Fibroblast of lung (primary cell): Measurements from ENCODE around the gene ANKS1A. TPM values are rescaled to one million over a fixed set of nuclear protein-coding genes. Genes with fewer than 3 reads are reported as not detected.

Experiments used
- DNase-seq, 2 donors: peaks; one replicate each; pipeline versions ENCODE4 v3.0.0 to v3.0.0-alpha.2; 2010; ENCODE audit warnings: low read depth in 2 of 2
- H2AFZ ChIP-seq: 2 replicates; pipeline ENCODE4 v1.5.1; 2012; ENCODE audit warnings: low read length, control low read depth, inconsistent platforms
- H3K27ac ChIP-seq: 2 replicates; pipeline ENCODE4 v1.5.1; 2011; ENCODE audit warnings: low read length, control low read depth; ENCODE audit not compliant: insufficient read depth
- H3K27me3 ChIP-seq: 2 replicates; pipeline ENCODE4 v1.5.1; 2011; ENCODE audit warnings: mild to moderate bottlenecking, low read length; ENCODE audit not compliant: control insufficient read depth, insufficient read depth
- H3K36me3 ChIP-seq: 2 replicates; pipeline ENCODE4 v1.5.1; 2011; ENCODE audit warnings: low read length; ENCODE audit not compliant: control insufficient read depth, insufficient read depth
- H3K4me1 ChIP-seq: 2 replicates; pipeline ENCODE4 v1.5.1; 2011; ENCODE audit warnings: low read length; ENCODE audit not compliant: control insufficient read depth, insufficient read depth; ENCODE audit errors: extremely low read depth
- H3K4me2 ChIP-seq: 2 replicates; pipeline ENCODE4 v1.5.1; 2011; ENCODE audit warnings: low read length, control low read depth; ENCODE audit not compliant: insufficient read depth; ENCODE audit errors: extremely low read depth
- H3K4me3 ChIP-seq, 4 experiments: fragments of 200-600 bp in 1 of 4; sonication (generic) in 1 of 4; replicated peaks in 1 of 4; 2 replicates each; pipeline ENCODE4 v1.5.1; 2011 to 2016; ENCODE audit warnings: low read length in 4 of 4, low read depth in 3 of 4, mild to moderate bottlenecking in 3 of 4, control low read depth in 2 of 4, inconsistent platforms in 1 of 4, mixed read lengths in 1 of 4; ENCODE audit not compliant: insufficient read depth in 1 of 4; ENCODE audit errors: control extremely low read depth in 1 of 4
- H3K79me2 ChIP-seq: 2 replicates; pipeline ENCODE4 v1.5.1; 2012; ENCODE audit warnings: mild to moderate bottlenecking, low read length, inconsistent platforms; ENCODE audit not compliant: control insufficient read depth, insufficient read depth
- H3K9ac ChIP-seq: 2 replicates; pipeline ENCODE4 v1.5.1; 2011; ENCODE audit warnings: mild to moderate bottlenecking, low read length, control low read depth; ENCODE audit not compliant: insufficient read depth
- H3K9me3 ChIP-seq: 2 replicates; pipeline ENCODE4 v1.5.1; 2012; ENCODE audit warnings: low read depth, low read length; ENCODE audit not compliant: control insufficient read depth, insufficient read depth
- H4K20me1 ChIP-seq: 2 replicates; pipeline ENCODE4 v1.5.1; 2011; ENCODE audit warnings: low read length; ENCODE audit not compliant: control insufficient read depth, insufficient read depth; ENCODE audit errors: extremely low read depth
- CTCF ChIP-seq, 2 donors: IDR thresholded peaks in 1 of 2; conservative IDR thresholded peaks in 1 of 2; 1 replicate in 1 of 2; 2 replicates in 1 of 2; pipeline ENCODE4 v1.5.1; 2011 to 2012; ENCODE audit warnings: low read length in 2 of 2, control low read depth in 1 of 2, inconsistent platforms in 1 of 2, low read depth in 1 of 2, mild to moderate bottlenecking in 1 of 2
- EZH2 ChIP-seq: IDR thresholded peaks from 2 replicates; pipeline ENCODE4 v1.5.1; 2012; ENCODE audit warnings: low read length, control low read depth, mild to moderate bottlenecking; ENCODE audit errors: missing control alignments
- polyA plus RNA-seq, 2 donors: library from polyadenylated mRNA; depleted of rRNA in 1 of 2; stranded (reverse) in 1 of 2; unstranded in 1 of 2; fragments of >200 nt; gene quantifications; 2 replicates each; pipeline ENCODE4 v1.2.1, GENCODE V29; 2011 to 2012; ENCODE audit warnings: missing spikeins in 1 of 2
- total RNA-seq: library from RNA; depleted of rRNA; stranded (reverse); fragments of >200 nt; gene quantifications from 2 replicates; pipeline ENCODE4 v1.2.1, GENCODE V29; 2014

ANKS1A gene
- total and polyA plus RNA-seq, 2 donors (not counting 1 experiment from before 2014, with no cell fraction given): 3.6 to 7.8 TPM

DNA sequence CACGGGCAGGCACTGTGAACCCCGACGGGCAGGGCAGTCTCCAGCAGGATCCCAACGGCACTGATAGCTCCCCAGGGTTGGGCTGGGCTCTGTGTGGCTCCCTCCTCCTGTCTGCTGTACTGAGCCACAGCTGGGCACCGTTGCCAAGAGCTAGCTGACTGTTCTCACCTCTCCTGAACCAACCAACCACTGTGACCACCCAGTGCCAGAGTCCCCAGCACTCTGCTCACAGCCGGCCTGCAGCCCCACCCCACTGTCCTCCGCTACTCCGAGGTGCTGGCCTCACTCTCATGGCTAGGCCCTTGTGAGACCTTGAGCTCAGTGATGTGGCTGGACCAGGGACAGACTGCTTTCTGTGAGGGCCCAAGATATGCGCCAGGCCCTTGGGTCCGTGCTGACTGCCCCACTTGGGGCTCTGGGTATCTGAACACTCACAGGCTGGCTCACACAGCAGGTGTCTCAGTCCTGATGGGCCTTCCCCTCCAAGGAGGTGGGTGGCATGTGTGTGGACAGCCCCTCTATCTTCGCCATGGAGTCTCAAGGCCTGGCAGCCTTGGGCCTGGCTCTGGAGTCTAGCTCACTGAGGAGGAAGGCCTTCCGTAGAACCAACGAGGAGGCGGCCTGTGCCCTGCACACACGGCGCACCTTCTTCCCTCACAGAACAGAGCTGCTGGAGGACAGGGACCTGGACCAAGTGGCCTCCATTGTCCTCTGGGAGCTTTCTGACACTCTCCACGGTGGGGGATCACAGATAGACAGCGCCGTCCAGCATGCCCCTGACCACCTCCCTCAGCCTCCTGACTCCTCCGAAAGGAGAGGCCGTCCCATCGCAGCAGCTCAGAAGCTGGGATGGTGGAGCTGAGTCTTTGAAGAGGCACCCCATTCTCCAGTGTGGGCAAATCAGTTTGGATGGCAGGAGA lies 198.6 kb downstream of the ANKS1A start:
- Histone ChIP-seq H2AFZ (no peak overlapping the region), H3K27me3 (no peaks in the 10 kb centered on the region), H3K9ac (no peak overlapping the region), H4K20me1 (no peaks in the 10 kb centered on the region), H3K4me2 (no peak overlapping the region), H3K79me2 (no peaks in the 10 kb centered on the region), H3K36me3 (peaks cover 6% of the 10 kb centered on the region), H3K4me1 (peaks cover 24% of the 10 kb centered on the region), H3K27ac (no peak overlapping the region), H3K4me3 (no peak overlapping the region), H3K9me3 (no peaks in the 10 kb centered on the region)
- TF ChIP-seq CTCF (conservative IDR thresholded peaks at IDR 0.05 in 1 of 2, IDR thresholded peaks at IDR 0.05 in 1 of 2; ENCODE audit: low read depth in 1 of 2, low read length in 2 of 2): no peak
- TF ChIP-seq EZH2: no peak
- no peak for DNase-seq

GRCh38 chr6:35088281-35089215 lies 199.5 kb downstream of the ANKS1A start:
- H3K4me3 ChIP-seq: no peak overlapping the region
- peaks cover 30% of the 10 kb centered on the region for H3K4me1 ChIP-seq
- no peak overlapping the region for H2AFZ ChIP-seq
- no peak for DNase-seq
- no peaks in the 10 kb centered on the region for H4K20me1 ChIP-seq
- no peak overlapping the region for H3K9ac ChIP-seq
- H3K9me3 ChIP-seq: no peaks in the 10 kb centered on the region
- TF ChIP-seq CTCF (conservative IDR thresholded peaks at IDR 0.05 in 1 of 2, IDR thresholded peaks at IDR 0.05 in 1 of 2; ENCODE audit: low read depth in 1 of 2, low read length in 2 of 2) (no peak), EZH2 (no peak)
- no peak overlapping the region for H3K4me2 ChIP-seq
- no peaks in the 10 kb centered on the region for H3K27me3 ChIP-seq
- no peak overlapping the region for H3K27ac ChIP-seq
- no peaks in the 10 kb centered on the region for H3K79me2 ChIP-seq
- peaks cover 6% of the 10 kb centered on the region for H3K36me3 ChIP-seq
